HG03558 (cell line): Measurements from ENCODE around the gene ATG4D.
A peak's percentile ranks its signal among the peaks of the same experiment; 100 is the strongest.

Experiments used
- ATAC-seq: cut with Tn5 transposase; IDR thresholded peaks from one replicate; pipeline ENCODE4 v1.9.1; 2021; ENCODE audit warnings: moderate number of reproducible peaks; ENCODE audit not compliant: unreplicated experiment; ENCODE audit errors: extremely low read depth

ATG4D gene

GRCh38 chr19:10543420-10544241 lies at the start of gene ATG4D:
Gene ATG4D (plus strand): TSS chr19:10543904. CDS start chr19:10544091, 187 bp downstream.
- ATAC-seq: no peak

GRCh38 chr19:10497371-10497770 lies 46.3 kb upstream of the ATG4D start:
- no peak for ATAC-seq

- no peak for ATAC-seq
These were observed 44.0 kb upstream of the ATG4D start for GRCh38 chr19:10499550-10500246.

- ATAC-seq: no peak
These were observed 43.5 kb upstream of the ATG4D start for GRCh38 chr19:10500247-10500592.

GRCh38 chr19:10501971-10502523 lies 41.7 kb upstream of the ATG4D start:
- peak; percentile 13 for ATAC-seq

- ATAC-seq: peak; percentile 47
These were observed 41.1 kb upstream of the ATG4D start for GRCh38 chr19:10502524-10503001.

- ATAC-seq: no peak
These were observed 40.5 kb upstream of the ATG4D start, which contains the start of gene KEAP1 for GRCh38 chr19:10503002-10503789. Gene KEAP1 (minus strand): TSS chr19:10503356. CDS start chr19:10500033, 3,323 bp downstream.

GRCh38 chr19:10505583-10506229 lies 38.0 kb upstream of the ATG4D start:
- no peak for ATAC-seq

- ATAC-seq: no peak
These were observed 35.7 kb upstream of the ATG4D start for GRCh38 chr19:10508036-10508435.

GRCh38 chr19:10508707-10509106 lies 35.0 kb upstream of the ATG4D start:
- ATAC-seq: no peak

GRCh38 chr19:10510301-10510802 lies 33.4 kb upstream of the ATG4D start:
- ATAC-seq: no peak

GRCh38 chr19:10513223-10513622 lies 30.5 kb upstream of the ATG4D start:
- ATAC-seq: no peak

- no peak for ATAC-seq
These were observed 29.2 kb upstream of the ATG4D start for GRCh38 chr19:10514211-10515145.

- ATAC-seq: no peak
These were observed 27.7 kb upstream of the ATG4D start for GRCh38 chr19:10516064-10516385.

- ATAC-seq: no peak
These were observed 26.9 kb upstream of the ATG4D start for GRCh38 chr19:10516671-10517286.

- no peak for ATAC-seq
These were observed 26.3 kb upstream of the ATG4D start, which contains the start of gene S1PR5 for GRCh38 chr19:10517361-10517759. Gene S1PR5 (minus strand): TSS chr19:10517447. CDS start chr19:10515011, 2,436 bp downstream.

GRCh38 chr19:10517760-10518443 lies 25.8 kb upstream of the ATG4D start:
- ATAC-seq: no peak
